ENCODE results near the gene FAM227A.
"Not testable (repeated sequence)": the region's sequence is repeated elsewhere in the genome, so short reads cannot be mapped to it uniquely, and the experiment has no call there.

FAM227A gene

GRCh38 chr22:38611559-38611958 is 44.6 kb downstream of the FAM227A start:
- DNase-seq (ENCODE audit: low read depth): no peak

DNA sequence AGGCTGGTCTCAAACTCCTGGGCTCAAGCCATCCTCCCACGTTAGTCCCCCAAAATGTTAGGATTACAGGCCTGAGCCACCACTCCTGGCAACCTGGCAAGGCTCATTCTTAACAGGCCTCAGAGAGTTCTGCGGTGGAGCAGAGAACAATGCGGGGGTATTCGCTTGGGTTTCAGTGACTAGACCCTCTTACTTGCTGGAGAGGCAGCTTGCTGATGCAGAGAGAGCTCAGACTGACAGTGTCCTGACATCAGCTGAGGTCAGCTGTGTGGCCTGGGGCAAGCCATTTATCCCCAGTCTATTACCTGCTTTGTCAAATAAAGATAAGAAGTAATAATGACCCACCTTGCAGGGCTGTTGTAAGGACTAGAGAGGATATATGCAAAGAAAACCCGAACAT is 46.0 kb downstream of the FAM227A start:
- DNase-seq (ENCODE audit: low read depth): no peak

DNA sequence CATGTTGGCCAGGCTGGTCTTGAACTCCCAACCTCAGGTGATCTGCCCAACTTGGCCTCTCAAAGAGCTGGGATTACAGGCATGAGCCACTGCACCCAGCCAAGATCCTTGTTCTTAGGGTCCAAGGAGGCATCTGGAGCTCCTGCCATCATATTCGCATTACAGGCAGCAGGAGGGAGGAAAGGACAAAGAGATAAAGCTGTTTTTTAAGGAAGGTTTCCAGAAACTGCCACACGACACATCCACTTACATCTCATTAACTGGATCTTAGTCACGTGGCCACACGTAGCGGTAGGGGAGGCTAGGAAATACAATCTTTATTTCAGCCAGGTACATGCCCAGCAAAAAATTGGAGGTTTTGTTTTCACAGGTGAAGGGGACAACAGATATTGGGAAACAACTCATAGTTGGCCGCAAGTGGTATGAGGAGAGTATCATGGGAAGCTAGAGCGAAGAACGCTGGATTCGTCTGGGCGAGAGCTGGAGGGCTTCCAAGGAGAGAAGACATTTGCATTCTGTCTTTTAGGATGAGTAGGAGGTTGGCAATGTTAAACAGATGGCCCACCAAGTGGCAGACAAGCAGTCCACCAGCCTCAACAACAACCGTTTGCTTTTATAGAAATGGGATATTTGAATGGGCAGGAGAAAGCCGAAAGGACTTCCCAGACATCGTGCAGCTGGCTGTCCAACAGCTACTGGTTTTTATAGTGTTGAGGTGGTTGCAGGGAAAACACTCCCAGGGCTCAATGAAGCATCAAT is 47.0 kb downstream of the FAM227A start:
- DNase-seq (ENCODE audit: low read depth): no peak

GRCh38 chr22:38607680-38608079 is 48.5 kb downstream of the FAM227A start:
- DNase-seq (ENCODE audit: low read depth): no peak

GRCh38 chr22:38602166-38602565 is 54.0 kb downstream of the FAM227A start:
- DNase-seq (ENCODE audit: low read depth): no peak

GRCh38 chr22:38601221-38601764 is 54.9 kb downstream of the FAM227A start:
- no peak for DNase-seq (ENCODE audit: low read depth)

GRCh38 chr22:38599466-38599865 is 56.7 kb downstream of the FAM227A start:
- DNase-seq (ENCODE audit: low read depth): no peak

GRCh38 chr22:38582923-38583322 is 73.3 kb downstream of the FAM227A start:
- DNase-seq (ENCODE audit: low read depth): not testable (repeated sequence)

GRCh38 chr22:38578505-38578904 is 77.7 kb downstream of the FAM227A start:
- no peak for DNase-seq (ENCODE audit: low read depth)

DNA sequence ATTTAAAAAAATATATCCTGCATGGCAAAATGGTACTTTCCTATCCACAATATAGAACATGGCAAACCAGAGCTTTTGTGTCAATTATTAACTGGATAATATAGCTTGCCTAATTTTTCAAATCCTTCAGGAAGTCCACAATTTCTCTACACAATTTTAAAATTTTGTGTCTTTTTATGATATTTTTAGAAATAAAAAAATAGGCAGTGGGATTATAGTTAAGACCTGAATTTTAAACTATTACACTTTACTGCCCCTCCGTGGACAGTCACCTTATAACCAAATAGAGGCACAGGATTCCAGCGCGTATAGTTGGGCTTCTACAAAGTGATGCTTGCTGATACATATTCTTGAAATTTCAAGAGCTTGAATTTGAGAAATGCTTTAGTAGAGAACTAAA is 84.1 kb downstream of the FAM227A start:
- peak; percentile 14 for DNase-seq (ENCODE audit: low read depth)

- DNase-seq (ENCODE audit: low read depth): peak; percentile 19
These were observed 85.3 kb downstream of the FAM227A start for GRCh38 chr22:38570779-38571364.

GRCh38 chr22:38569972-38570778 is 86.0 kb downstream of the FAM227A start, which contains the start of gene DMC1:
Gene DMC1, minus strand, starts transcription at chr22:38570183. Its CDS starts 1,927 bp downstream, at chr22:38568256.
- DNase-seq (ENCODE audit: low read depth): peak; percentile 98

DNA sequence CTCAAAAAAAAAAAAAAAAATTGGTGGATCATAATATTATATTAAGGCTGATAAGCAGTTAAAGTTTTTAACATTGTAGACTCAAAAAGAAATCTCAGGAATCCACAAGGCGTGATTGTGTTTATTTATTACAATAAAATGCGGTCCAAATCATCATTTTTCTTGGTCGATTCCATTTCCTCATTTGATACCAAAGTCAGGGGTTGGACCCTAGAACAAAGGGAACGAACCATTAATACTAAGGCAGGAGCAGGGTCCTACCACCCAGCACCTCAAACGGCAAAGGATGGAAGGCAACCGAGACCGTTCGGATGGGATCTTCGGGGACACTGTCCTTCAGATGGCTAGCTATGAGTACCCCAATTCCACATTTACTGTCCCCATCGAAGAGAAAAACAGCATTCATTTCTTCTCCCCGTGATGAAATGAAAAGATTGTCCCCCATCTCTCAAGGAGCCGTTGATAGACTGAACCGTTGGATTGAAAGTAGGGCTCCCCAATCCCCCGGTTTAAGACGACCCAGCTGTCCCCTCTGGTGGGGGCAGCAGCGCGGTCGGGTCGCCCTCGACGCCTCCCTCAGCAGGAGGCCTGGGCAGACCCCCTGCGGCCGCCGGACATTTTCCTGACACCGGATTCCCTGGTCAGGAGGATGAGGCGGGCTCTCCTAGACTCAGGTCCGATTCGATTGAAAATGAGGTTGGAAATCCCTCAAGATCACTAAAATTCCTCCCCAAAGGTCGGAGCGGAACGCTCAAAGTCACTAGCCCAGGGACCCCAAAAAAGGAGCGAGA is 86.8 kb downstream of the FAM227A start:
- no peak for DNase-seq (ENCODE audit: low read depth)

GRCh38 chr22:38567531-38568285 is 88.5 kb downstream of the FAM227A start:
- no peak for DNase-seq (ENCODE audit: low read depth)

- no peak for DNase-seq (ENCODE audit: low read depth)
These were observed 89.3 kb downstream of the FAM227A start for GRCh38 chr22:38566726-38567504.

DNA sequence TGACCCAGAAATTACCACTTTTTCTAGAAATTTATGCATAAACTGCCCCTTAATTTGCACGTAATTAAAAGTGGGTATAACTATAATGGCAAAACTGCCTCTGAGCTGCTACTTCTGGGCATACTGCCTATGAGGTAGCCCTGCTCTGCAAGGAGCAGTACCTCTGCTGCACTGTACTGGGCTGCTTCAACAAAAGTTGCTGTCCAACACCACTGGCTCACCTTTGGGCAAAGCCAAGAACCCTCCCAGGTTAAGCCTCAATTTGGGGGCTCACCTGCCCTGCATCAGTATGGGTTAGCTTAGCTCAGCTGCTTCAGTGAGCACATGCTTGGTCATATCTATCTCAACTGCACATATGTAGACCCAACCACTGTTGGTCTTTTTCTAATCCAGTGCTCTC is 90.8 kb downstream of the FAM227A start:
- no peak for DNase-seq (ENCODE audit: low read depth)

- no peak for DNase-seq (ENCODE audit: low read depth)
These were observed 91.5 kb downstream of the FAM227A start for GRCh38 chr22:38564669-38565068.

DNA sequence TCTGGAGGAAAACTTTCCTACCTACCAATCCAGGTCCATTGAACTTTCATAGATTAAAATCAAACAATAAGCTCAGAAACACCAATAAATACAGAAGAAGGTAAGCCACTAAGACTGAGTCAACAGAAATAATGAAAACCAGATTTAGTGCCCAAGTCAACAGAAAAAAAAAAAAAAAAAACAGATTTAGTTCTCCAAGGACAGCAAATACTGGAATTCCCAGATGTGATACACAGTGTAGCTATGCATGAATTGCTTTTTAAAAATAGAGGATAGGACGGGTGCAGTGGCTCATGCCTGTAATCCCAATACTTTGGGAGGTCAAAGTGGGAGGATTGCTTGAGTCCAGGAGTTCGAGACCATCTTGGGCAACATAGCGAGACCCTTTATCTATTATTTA is 101.9 kb downstream of the FAM227A start:
- DNase-seq (ENCODE audit: low read depth): no peak

DNA sequence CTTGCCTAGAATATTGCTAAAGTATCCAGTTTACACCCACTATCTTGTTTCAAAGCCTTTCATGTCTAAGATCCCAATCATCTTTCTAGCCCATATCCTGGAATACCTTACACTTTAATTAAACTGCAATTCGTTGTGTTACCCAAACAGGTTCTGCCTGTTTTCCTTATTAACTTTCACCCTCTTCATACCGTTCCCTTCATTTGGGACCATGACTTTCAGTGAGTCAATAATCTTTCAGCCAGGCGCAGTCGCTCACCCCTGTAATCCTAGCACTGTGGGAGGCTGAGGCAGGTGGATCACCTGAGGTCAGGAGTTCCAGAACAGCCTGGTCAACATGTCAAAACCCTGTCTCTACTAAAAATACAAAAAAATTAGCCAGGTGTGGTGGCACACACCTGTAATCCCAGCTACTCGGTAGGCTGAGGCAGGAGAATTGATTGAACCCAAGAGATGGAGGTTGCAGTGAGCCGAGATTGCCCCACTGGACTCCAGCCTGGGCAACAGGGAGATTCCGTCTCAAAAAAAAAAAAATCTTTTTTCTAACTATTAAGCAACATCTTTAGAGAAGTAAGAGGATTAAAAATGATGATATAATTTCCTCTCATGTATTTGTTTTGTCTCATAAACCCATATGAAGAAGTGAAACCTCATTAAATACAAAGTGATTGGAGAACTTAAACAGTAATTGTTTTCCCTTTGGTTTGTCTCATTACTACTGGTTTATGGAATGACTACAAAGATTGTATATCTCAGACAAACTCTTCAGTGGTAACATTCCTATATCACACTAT is 106.9 kb downstream of the FAM227A start:
- no peak for DNase-seq (ENCODE audit: low read depth)

Data from T follicular helper cell (primary cell).